Measurements from ENCODE around the gene GTF3C5. TPM values are rescaled to one million over a fixed set of nuclear protein-coding genes. Genes with fewer than 3 reads are reported as not detected.
A peak's percentile ranks its signal among the peaks of the same experiment; 100 is the strongest.

GTF3C5 gene
- total RNA-seq, 1 donor from 2014 or later: 46.4 TPM

DNA sequence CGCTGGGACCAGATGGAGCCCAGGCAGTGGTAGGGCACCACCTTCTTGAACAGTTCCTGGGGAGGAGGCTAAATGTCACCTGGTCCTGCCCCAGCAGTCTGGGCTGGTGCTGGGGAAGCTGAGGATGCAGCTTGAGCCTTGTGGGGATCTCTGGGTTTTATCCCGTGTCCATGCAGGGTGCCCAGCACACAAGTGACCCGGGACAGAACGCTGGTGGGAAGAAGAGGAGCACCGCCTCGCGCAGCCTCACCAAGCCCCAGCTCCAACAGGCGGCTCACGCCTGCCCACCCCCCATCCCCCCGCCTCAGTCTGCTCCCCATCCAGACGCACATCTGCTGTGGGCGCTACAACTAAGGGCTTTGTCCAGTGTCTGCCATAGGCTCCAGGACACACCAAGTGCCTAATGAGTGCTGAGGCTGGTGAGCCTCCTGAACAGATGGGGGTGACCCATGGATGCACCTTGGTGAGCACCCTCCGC, 76.5 kb downstream of the GTF3C5 start:
- Histone ChIP-seq H3K4me3 (ENCODE audit: insufficient read depth, low read depth, low read length) (no peak overlapping the region), H3K9me3 (ENCODE audit: insufficient read depth, low read depth, low read length) (no peaks in the 10 kb centered on the region), H3K4me1 (ENCODE audit: insufficient read depth, low read length) (no peaks in the 10 kb centered on the region), H3K9ac (ENCODE audit: low read length) (no peak overlapping the region), H3K79me2 (ENCODE audit: insufficient read depth, low read length) (peaks cover 8% of the 10 kb centered on the region), H2AFZ (ENCODE audit: low read depth, low read length) (no peak overlapping the region), H3K27me3 (ENCODE audit: insufficient read depth, low read length) (no peaks in the 10 kb centered on the region), H3K27ac (ENCODE audit: low read depth, low read length) (no peak overlapping the region), H3K4me2 (ENCODE audit: low read length) (no peak overlapping the region), H4K20me1 (ENCODE audit: insufficient read depth, low read length) (peaks cover 44% of the 10 kb centered on the region), H3K36me3 (ENCODE audit: insufficient read depth, low read length) (peaks cover 4% of the 10 kb centered on the region)
- Mint-ChIP-seq H3K27me3 (ENCODE audit: low read depth, unreplicated experiment) (no peaks in the 10 kb centered on the region), H3K9me3 (ENCODE audit: unreplicated experiment) (no peaks in the 10 kb centered on the region), H3K36me3 (ENCODE audit: low read depth, unreplicated experiment) (peaks cover 18% of the 10 kb centered on the region), H3K4me3 (ENCODE audit: unreplicated experiment) (no peak overlapping the region), H3K4me1 (ENCODE audit: low read depth, unreplicated experiment) (no peaks in the 10 kb centered on the region), H3K27ac (ENCODE audit: unreplicated experiment) (no peak overlapping the region)
- DNase-seq (ENCODE audit: low read depth): no peak
- TF ChIP-seq, protein P1, sequence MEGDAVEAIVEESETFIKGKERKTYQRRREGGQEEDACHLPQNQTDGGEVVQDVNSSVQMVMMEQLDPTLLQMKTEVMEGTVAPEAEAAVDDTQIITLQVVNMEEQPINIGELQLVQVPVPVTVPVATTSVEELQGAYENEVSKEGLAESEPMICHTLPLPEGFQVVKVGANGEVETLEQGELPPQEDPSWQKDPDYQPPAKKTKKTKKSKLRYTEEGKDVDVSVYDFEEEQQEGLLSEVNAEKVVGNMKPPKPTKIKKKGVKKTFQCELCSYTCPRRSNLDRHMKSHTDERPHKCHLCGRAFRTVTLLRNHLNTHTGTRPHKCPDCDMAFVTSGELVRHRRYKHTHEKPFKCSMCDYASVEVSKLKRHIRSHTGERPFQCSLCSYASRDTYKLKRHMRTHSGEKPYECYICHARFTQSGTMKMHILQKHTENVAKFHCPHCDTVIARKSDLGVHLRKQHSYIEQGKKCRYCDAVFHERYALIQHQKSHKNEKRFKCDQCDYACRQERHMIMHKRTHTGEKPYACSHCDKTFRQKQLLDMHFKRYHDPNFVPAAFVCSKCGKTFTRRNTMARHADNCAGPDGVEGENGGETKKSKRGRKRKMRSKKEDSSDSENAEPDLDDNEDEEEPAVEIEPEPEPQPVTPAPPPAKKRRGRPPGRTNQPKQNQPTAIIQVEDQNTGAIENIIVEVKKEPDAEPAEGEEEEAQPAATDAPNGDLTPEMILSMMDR (IDR thresholded peaks at IDR 0.05; ENCODE audit: insufficient read depth, low read depth, low read length): no peak
- no peak for TF ChIP-seq EZH2 (IDR thresholded peaks at IDR 0.05; ENCODE audit: insufficient read depth, low read length)
- no peak for FAIRE-seq

Small RNA genes within 50 kb of the gene (microRNA-seq; reads per million reads assigned to microRNA genes)
- gene MIR6877: 24.4 reads per million, percentile 49 among the genes with 10 or more reads in this experiment

Other genes with a start within 250 kb of the GTF3C5 start
- gene AK8, start 152.7 kb upstream of the GTF3C5 start, total RNA-seq: 0.27 and 0.84 TPM in 2 replicates
- 3.9 and 5.0 TPM in 2 replicates for gene SPACA9, start 152.1 kb upstream of the GTF3C5 start, total RNA-seq
- 45.5 and 50.6 TPM in 2 replicates for gene TSC1, start 86.4 kb upstream of the GTF3C5 start, total RNA-seq
- not detected in 2 replicates for gene GFI1B, start 52.3 kb upstream of the GTF3C5 start, total RNA-seq
- 2.3 and 3.4 TPM in 2 replicates for gene CEL, start 31.0 kb downstream of the GTF3C5 start, total RNA-seq
- 41.2 and 46.6 TPM in 2 replicates for gene RALGDS, start 90.2 kb downstream of the GTF3C5 start, total RNA-seq
- 8.4 and 8.5 TPM in 2 replicates for gene GBGT1, start 132.9 kb downstream of the GTF3C5 start, total RNA-seq
- gene OBP2B, start 178.3 kb downstream of the GTF3C5 start, total RNA-seq: not detected in 2 replicates
- 0.10 TPM in 1 of 2 replicates, not detected in the other for gene ABO, start 244.2 kb downstream of the GTF3C5 start, total RNA-seq